ENCODE data around the gene SH2D2A.
A peak's percentile ranks its signal among the peaks of the same experiment; 100 is the strongest.

Gene SH2D2A

DNA sequence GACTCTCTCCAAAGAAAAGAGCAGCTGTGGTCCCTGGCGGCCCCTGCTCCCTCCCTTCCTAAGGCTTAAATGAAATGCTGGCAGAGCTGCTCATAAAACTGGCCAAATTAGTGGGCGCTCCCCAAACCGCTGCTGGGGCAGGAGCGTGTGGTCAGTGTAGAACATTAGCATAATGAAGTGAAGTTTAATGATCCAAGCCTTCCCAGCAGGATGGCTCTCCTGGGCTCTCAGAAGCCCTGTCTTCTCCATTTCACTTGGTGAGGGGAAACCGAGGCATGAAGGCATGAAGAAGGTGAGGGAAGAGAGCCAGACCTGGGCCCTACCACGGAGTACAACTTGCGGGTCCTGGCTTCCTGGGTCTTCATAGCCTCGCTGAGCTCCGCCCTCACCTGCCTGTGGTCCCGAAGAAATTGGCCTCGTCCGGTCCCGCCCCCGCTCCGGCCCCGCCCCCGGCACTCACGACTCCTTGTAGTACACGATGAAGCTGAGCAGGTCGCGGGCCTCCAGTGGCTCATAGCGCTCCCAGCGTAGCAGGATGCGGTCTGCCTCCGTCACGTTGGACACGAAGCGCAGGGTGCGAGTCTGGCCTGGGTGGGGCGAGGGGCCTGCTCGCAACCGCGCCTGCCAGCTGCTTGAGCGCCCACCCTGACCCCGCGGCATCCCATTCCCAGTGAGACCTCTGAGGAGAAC lies 32.0 kb upstream of the SH2D2A start:
- DNase-seq (ENCODE audit: low read depth in 1 of 2, low spot score in 1 of 2), result peak; percentile 18 to 41

DNA sequence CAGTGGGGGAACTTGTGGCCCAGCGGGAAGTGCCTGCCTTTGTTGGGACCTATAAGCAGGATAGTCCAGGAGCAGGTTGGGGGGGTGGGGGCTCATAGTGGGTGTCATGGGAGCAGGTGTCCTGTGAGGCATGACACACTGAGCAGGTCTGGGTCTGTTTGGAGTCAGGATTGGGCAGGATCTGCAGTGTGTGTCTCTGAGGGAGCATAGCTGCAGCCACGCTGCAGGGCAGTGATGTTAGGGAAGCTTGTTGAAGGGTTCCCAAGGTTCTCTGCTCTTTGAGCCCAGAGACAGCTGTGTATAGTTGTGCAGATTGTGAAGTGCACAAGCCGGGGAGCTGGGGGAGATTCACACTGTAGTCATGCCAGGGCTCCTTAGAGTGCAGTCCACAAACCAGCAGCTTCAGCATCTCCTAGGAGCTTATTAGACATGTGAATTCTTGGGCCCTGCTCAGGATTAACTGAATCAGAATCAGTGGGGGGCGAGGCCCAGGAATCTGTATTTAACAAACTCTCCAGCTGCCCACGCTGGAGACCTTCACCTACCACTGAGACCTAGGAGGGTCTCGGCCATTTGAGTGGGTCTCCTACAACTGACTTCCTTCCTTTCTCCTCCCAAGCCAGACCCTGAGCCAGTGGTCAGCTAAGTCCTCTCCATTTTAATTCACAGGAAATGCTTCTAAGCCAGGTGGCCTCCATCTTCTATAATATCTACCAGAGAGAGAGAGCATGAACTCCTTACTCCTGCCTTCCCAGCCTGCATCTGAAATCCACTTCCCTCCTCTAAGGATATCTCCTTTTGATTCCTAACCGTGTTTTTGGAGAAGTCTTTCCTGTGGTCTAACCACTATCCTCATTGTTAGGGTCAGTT lies 31.2 kb upstream of the SH2D2A start:
- no peak for DNase-seq (ENCODE audit: low read depth in 1 of 2, low spot score in 1 of 2)

DNA sequence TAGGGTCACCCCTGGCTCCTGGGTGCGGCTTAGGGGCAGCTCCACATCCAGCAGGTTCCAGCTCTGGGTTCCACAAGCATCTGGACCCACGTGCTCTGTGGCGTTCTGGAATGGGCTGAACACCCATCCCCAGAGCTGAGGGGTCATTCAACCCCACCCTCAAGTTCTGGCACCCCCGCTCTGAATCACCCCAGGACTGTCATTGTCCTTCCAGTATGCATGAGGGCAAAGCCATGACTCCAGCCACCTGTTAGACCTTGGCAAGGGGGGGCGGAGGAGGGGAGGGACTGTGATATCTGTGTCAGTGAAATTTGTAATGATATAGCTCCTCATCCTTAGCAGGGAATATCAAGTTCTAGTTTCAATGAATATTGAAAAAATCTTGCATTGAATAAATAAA lies 30.0 kb upstream of the SH2D2A start:
- no peak for DNase-seq (ENCODE audit: low read depth in 1 of 2, low spot score in 1 of 2)

DNA sequence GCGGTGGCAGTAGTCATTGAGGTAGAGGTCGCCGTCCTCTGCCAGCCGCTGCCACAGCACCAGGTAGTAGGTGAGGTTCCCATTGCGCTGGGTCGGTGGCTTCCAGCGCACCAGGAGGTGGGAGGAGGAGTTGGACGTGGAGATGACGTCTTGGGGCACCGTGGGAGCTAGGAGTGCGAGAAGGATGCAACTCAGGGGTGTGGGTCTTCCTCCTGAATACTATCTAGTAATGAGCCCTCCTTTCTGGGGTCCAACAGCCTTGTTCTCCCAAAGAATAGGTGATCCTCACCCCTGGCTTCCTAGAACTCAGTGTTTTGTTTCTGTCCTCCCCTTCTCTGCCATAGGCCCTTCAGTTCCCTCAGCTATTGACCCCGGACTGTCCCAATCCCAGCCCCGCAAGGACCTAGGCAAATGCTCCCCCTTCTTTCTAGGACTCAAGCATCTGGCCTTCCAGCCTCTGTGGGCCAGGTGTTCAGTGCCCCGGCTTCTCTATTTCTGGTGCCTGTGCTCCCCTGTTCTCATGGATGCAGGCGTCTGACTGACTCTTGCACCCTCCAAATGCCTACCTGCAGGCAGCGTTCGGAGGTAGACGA lies 29.4 kb upstream of the SH2D2A start:
- DNase-seq (ENCODE audit: low read depth in 1 of 2, low spot score in 1 of 2), result no peak

DNA sequence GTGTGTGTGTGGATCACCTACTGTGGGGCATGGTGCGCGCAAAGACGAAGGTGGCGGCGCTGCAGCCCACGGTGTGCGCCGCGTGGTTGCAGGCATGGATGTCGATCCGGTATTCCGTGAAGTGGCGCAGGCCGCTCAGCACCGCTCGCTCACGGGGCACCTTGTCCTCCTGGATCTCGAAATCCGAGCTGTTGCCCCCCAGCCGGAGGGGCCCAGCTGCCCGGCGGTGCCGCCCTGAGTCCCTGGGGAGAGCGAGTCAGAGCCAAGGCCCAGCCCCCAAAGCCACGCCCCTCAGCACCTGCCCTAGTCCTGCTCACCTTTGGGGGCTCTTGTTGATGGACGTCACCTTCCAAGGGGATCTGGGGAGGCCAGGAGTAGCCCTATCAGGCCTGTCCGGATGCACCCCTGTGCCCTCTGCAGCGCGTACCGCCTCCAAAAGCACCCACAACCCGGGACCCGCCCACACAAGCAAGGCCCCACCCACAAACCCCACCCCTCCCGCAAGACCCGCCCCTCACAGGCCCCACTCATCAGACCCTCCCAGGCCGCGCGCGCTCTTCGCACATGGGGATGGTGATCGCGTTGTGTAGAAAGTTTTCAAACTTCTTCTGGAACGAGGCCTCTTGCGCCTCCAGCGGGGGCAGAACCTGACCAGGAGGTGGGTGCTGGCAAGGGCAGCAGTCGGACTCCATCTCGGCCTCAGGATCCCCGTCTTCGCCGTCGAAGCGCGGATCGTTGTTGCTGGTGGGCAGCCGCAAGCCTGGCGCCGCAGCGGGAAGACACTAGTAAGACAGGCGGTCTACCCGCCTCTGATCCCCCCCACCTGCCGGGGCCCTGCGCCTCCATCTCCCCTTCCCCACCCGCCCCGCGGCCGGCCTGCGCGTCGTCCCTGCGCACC lies 28.7 kb upstream of the SH2D2A start:
- DNase-seq (ENCODE audit: low read depth in 1 of 2, low spot score in 1 of 2), result no peak

DNA sequence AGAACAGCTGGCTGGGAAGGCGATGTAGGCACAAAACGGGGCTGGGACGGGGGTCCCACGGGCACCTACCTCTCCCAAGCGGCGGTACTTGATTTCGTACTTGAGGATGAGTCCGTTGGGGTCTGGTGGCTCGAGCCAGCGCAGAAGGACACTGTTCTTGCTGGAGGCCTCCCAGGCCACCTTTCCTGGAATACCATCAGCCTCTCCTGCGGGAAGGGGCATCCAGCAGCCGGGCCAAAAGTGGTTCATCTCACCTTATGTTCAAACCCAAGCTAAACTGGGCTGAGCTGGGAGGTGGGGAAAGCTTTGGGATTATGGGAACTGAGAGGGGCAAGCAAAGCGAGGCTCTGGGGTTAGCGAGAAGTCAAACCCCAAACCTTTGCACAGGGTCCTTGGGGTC lies 28.0 kb upstream of the SH2D2A start:
- DNase-seq (ENCODE audit: low read depth in 1 of 2, low spot score in 1 of 2), result no peak

DNA sequence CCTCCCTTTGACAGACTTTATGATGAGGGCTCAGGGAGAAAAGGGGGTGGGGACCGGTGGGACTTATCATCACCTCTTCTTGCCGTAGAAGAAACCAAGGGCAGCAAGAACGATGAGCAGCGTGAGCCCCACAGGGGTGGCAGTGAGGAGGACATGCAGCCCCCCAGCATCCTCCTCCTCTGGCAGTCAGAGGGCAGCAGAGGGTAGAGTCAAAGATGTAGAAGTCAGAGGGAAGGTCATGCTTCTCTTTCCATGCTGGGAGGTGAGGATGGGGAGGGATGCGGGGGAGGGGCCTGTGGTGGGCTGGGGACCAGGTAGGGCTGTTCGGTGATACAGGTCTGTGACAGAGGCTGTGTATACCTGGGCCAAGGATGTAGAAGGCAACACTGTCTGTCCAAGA lies 27.5 kb upstream of the SH2D2A start:
- no peak for DNase-seq (ENCODE audit: low read depth in 1 of 2, low spot score in 1 of 2)

DNA sequence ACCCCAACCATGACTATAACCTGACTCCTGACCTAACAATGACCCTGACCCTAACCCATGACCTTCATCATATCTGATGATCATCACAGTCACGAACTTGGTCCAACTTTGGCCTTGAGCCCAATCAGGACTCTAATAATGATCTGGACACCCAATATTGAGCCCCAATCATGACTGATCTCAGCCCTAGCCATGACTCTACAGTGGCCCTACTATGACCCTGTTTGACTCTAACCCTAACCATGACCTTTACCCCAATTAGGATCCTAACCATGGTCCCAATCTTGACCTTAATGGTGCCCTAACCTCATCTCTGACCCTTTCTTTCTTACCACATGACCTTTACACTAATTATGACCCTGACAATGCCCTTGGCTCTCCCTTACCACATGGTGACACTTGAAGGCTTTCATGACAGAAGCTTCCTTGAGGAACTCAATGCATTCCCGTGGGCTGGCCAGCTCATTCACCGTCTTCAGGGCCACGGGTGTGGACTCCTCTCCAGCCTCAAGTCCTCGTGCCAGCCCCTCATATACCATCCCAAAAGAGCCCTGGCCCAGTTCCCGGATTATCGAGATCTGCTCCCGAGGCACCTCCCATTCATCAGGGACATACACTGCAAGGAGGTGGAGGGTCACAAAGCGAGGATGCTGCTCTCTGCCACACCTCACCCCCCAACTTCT lies 26.1 kb upstream of the SH2D2A start:
- no peak for DNase-seq (ENCODE audit: low read depth in 1 of 2, low spot score in 1 of 2)

DNA sequence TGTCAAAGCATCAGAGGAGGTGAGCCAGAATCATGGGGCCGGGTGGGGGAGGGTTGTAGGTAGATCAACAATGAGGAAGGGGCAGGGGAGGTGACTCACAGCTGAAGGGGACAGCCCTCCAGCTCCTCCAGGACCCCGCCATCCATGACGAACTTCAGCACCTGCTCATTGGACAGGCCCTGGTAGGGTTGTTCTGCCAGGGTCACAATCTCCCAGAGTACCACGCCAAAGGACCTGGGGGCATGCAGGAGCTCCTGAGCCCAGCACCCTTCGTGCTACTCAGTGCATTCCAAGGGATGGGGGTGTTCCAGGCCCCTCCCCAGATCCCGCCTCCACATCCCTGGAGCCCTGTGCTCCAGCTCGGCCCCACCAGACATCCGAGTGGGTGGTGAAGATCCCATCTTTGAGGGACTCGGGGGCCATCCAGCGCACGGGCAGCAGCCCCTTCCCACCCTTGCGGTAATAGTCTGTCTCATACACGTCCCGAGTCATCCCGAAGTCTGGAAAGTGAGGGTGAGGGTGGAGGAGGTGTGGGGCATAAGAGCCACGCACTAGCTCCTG lies 24.7 kb upstream of the SH2D2A start:
- DNase-seq (ENCODE audit: low read depth in 1 of 2, low spot score in 1 of 2), result no peak

DNA sequence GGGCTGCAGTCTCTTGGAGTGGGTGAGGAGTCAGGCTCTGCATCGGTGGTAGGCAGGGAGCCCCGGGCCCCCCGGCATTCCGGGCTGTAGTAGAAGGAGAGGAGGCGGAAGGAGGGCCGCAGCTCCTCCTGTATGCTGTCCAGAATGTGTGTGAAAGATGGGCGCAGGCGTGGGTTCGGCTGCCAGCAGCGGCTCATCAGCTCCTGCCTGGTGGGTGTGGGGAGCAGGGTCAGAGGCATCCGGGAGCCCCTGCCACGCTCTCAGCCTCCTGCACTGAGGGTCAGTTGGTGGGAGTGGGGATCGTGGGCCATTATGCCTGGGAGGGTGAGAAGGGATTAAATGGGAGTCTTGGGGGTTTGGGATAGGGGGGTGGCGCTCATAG lies 24.2 kb upstream of the SH2D2A start:
- no peak for DNase-seq (ENCODE audit: low read depth in 1 of 2, low spot score in 1 of 2)

DNA sequence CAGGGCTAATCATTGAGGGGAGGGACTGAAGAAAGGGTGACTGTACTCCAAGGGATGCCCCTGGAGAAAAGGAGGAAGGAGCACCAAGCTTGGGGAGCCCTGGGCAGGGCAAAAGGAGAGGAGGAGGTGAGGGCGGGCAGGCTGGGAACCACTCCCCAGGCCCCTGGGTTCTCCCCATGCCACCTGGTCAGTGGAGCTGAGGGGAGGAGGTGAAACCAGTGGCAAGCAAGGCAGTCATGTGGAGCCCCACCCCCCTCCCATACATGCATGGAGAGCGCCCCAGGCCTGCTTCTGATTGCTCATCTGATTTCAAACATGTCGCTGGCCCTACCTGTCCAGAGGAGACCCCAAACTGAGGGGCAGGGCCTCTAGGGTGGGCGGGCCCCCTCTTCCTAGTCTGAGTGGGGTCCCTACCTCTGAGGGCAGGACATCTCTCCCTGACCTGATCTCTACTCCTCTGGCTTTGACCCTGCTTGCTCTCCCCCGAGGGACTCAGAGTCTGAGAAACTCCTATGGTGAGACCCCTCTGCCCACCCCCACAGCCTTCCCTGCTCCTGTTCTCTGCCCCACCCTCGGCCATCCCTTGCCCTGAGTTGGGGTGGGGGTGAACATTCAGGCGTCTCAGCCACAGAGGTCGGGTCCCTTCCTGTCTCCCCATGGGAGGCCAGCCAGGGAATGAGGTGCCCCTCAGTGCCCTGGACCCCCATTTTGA lies 23.7 kb upstream of the SH2D2A start:
- no peak for DNase-seq (ENCODE audit: low read depth in 1 of 2, low spot score in 1 of 2)

DNA sequence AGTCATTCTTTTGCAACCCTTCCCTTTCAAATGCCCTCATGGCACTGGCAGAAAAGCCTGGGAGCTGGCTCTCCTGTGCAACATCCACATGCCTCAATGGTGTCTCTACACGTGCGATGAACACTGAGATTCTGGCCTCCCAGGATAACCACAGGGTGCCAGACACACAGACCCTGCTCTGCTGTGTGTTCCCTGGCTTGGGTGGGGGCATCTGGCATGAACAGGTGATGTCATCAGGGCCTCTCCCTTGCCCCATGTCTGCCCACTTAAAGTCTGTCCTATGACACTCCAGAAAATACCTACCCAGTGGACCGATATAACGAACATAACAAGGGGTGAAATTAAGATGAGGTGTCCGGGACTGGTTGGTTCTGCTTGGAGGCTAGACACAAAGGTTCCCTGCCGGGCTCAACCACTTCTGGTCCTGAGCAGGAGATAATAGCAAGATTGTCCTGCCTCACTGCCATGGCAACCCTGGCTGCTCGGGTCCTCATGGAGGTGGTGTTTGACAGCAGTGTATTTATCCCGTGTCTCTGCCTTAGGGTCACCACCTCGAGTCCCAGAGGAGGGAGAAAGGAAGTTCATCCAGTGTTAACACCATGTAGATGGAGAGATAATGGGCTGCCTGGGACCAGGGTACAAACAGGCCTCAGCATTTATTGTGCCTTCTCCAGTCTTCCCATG lies 22.9 kb upstream of the SH2D2A start:
- DNase-seq (ENCODE audit: low read depth in 1 of 2, low spot score in 1 of 2), result no peak

DNA sequence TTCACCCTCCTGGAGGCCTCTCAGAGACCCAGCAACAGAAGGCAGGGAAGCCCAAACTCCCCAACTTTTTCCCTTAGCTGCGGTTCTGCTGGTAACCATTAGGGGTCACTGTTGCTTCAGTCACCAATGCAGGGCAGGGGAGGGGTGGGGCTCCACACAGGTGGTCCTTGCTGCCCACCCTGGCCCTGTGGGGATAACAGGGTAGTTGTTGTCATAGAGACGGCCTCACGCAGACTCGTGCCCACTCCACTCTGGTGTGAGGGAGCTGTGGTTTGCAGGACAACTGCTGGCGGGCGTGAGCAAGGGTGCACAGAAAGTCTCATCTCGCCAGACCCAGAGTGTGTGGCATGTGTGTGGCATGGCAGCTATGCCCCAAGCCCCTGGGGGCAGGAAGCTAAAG lies 22.3 kb upstream of the SH2D2A start:
- DNase-seq (ENCODE audit: low read depth in 1 of 2, low spot score in 1 of 2), result no peak

DNA sequence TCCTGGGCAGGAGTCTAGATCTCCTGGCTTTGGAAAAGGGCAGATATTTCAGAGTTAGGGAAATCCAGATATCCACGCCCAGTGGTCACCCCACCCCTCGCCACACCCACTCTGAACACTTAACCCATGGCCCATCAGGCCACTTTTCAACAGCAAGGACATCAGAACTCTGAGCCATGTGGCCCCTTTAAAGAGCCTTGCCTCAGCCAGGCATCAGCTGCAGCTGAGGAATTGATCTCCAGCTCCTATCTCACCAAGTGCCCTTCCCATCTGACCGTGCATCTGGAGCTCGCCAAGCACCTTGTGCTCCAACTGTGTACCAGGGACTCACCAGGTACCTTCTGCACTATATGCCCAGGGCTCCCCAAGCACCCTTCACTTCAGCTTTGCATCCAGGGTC lies 20.2 kb upstream of the SH2D2A start:
- DNase-seq (ENCODE audit: low read depth in 1 of 2, low spot score in 1 of 2), result no peak

DNA sequence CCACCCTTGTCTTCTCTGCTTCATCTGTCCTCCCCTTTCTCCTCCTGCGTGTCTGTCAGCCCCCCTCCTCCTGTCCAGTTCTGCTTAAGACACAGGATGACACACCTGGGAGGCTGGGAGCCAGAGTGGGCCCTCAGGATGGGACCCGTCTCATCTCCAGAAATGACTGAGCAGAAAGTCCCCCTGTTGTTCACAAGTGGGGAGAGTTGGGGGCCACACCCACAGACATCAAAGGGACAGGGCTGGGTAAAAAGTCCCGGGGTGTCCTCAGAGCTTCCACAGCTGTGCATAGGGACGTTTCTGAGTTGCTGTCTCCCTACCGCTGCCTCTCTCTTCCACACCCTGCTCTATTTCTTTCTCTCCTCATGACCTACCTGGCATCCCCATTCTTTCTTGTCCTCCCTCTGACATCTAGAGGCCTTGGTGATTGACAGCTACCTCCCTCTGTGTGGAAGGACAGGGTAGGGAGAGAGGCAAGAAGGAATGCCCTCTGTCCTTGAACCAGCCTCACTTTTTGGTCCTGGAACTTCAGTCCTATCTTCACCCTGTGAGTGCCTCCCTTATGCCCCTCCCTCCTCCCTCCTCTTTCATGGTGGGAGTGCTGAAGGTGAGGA lies 19.5 kb upstream of the SH2D2A start:
- no peak for DNase-seq (ENCODE audit: low read depth in 1 of 2, low spot score in 1 of 2)

DNA sequence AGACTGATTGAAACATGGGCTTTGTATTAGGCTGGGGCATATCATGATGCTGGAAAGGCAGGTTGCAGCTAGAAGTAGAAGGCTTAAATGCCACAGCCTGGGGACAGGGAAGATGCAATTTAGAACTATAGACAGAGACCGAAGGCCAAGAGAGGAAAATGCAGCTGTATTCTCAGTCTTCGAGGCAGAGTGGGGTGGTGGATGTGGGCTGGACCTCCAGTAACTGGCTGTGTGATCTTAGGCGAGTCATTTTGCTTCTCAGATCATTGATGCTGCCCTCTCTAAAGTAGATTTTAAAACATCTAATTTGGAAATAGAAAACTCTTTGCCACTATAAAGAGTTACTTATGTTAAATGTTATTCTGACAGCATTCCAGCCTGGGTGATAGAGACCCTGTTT lies 17.7 kb upstream of the SH2D2A start:
- no peak for DNase-seq (ENCODE audit: low read depth in 1 of 2, low spot score in 1 of 2)

DNA sequence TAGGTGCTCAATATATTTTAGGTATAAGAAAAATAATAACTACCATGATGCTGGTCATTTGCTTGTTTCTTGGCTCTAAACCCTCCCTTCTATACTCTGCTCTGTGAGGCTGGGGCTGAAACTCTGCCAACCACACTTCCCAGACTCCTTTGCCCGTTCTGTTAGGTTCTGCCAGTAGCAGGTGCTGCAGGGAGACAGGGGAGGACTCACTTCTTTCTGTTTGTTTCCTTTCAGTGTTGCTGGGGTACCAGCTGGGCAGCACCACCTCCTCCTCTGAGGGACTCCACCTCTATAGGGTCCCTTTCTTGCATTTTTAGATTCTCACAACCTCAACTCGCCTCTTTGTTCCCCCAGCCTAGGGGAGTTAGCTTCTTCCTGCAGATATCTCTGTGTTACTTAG lies 17.0 kb upstream of the SH2D2A start:
- DNase-seq (ENCODE audit: low read depth in 1 of 2, low spot score in 1 of 2), result no peak

DNA sequence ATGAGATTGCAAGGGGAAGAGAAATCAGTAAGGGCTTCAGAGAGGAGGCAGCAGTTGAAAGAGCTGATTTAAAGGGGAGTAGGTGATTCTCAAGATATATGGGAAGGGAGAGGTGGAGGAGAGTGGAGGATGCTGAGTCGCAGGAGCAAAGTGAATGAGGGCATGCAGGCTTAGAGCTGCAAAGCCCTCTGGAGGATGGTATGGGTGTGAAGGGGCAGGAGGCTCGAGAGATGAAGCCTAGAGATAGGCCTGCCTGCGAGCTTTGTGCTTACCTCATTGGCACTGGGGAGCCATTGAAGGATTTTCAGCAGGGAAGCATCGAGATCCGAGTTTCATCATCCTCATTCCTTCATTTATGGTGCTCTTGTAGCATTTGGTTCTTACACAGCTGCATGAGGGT lies 15.8 kb upstream of the SH2D2A start:
- DNase-seq (ENCODE audit: low read depth in 1 of 2, low spot score in 1 of 2), result no peak

Measured in activated CD4-positive, alpha-beta T cell treated with anti-CD3 and anti-CD28 coated beads, Interleukin-2, amount 50 U/mL, for 24 hours (primary cell).